Measurements from ENCODE around the gene PFKFB4.
A peak's percentile ranks its signal among the peaks of the same experiment; 100 is the strongest.
"Not testable (repeated sequence)": the region's sequence is repeated elsewhere in the genome, so short reads cannot be mapped to it uniquely, and the experiment has no call there.

Gene PFKFB4

GRCh38 chr3:48524970-48525369 lies 31.6 kb downstream of the PFKFB4 start:
- DNase-seq: no peak

GRCh38 chr3:48521635-48522034 lies 35.0 kb downstream of the PFKFB4 start:
- no peak for DNase-seq

- DNase-seq: no peak
Observed at GRCh38 chr3:48519277-48519643, 37.3 kb downstream of the PFKFB4 start.

GRCh38 chr3:48518638-48519276 lies 37.8 kb downstream of the PFKFB4 start:
- DNase-seq: no peak

GRCh38 chr3:48518069-48518468 lies 38.5 kb downstream of the PFKFB4 start:
- no peak for DNase-seq

GRCh38 chr3:48516571-48516970 lies 40.0 kb downstream of the PFKFB4 start:
- DNase-seq: no peak

- DNase-seq: no peak
Observed at GRCh38 chr3:48514431-48515227, 42.0 kb downstream of the PFKFB4 start.

- DNase-seq: no peak
Observed at GRCh38 chr3:48511551-48511950, 45.1 kb downstream of the PFKFB4 start.

GRCh38 chr3:48507256-48508061 lies 49.1 kb downstream of the PFKFB4 start:
- peak; percentile 70 for DNase-seq

- no peak for DNase-seq
Observed at GRCh38 chr3:48505968-48506504, 50.6 kb downstream of the PFKFB4 start.

GRCh38 chr3:48505146-48505545 lies 51.5 kb downstream of the PFKFB4 start:
- no peak for DNase-seq

GRCh38 chr3:48504051-48504946 lies 52.3 kb downstream of the PFKFB4 start, which contains the start of gene SHISA5:
TSS of gene SHISA5 (minus strand) at chr3:48504174. CDS start at chr3:48504094, 80 bp downstream.
- DNase-seq: peak; percentile 53

- DNase-seq: no peak
Observed at GRCh38 chr3:48503401-48504050, 53.1 kb downstream of the PFKFB4 start.

- DNase-seq: no peak
Observed at GRCh38 chr3:48502728-48503168, 53.9 kb downstream of the PFKFB4 start.

GRCh38 chr3:48502121-48502520 lies 54.5 kb downstream of the PFKFB4 start:
- no peak for DNase-seq

- DNase-seq: no peak
Observed at GRCh38 chr3:48501196-48501595, 55.4 kb downstream of the PFKFB4 start.

- no peak for DNase-seq
Observed at GRCh38 chr3:48500656-48501055, 55.9 kb downstream of the PFKFB4 start.

GRCh38 chr3:48493203-48493501 lies 63.5 kb downstream of the PFKFB4 start:
- no peak for DNase-seq

GRCh38 chr3:48492461-48493202 lies 64.0 kb downstream of the PFKFB4 start:
- no peak for DNase-seq

- DNase-seq: no peak
Observed at GRCh38 chr3:48486952-48487351, 69.7 kb downstream of the PFKFB4 start.

GRCh38 chr3:48482822-48483221 lies 73.8 kb downstream of the PFKFB4 start:
- not testable (repeated sequence) for DNase-seq

Measured in stimulated activated CD4-positive, alpha-beta T cell treated with anti-CD3 and anti-CD28 coated beads, Interleukin-1b, Interleukin-23, amount 100 ng/mL, for 48 hours (primary cell).